ENCODE data around the gene AMDHD2. TPM values are rescaled to one million over a fixed set of nuclear protein-coding genes. Genes with fewer than 3 reads are reported as not detected.

The AMDHD2 gene
- total RNA-seq, 2 experiments from 2014 or later = 34.6 to 35.4 TPM

DNA sequence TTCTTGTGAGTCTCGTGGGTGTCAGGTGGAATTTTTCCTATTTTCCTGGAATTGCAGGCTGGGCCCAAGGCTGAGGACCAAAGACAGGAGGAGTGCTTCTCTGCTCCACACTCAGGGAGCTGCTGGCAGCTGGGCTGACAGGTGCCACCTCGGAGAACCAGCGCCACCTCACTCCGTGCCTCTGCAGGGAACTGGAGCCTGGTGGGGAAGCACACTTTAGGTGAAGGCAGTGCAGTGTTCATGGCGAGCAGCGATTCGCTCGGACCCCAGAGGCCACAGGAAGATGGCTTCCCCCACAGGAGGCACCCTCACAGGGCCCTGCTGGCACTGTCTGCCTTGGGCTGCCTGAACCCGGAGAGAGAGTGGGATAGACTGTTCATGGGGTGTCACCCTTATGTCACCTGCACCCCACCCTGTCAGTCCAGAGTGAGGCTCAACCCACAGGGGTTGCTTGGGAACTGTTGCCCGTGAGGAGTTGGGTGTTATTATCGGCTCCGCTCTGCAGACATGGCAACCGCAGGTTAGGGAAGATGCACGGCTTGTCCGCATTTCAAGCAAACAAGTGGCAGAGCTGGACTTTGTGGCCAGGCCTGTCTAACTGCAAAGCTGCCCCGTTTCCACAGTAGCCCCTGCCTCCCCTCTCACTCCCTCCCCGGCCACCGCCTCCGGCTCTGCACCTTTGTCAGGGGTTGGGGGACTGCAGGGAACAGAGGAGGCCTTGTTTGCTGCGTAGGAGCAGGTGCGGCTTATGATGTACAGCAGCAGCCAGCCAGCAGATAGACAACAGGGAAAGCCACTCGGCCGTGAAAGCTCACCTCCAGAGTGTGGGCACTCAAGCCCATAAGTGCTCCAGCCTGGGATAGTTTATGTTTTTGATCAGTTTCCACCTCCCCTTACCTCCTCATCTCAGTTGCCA, 29.7 kb upstream of the AMDHD2 start:
- no peaks in the 10 kb centered on the region for H3K27me3 Mint-ChIP-seq
- H3K36me3 Mint-ChIP-seq = peaks cover 3% of the 10 kb centered on the region
- DNase-seq = no peak
- H3K4me3 Mint-ChIP-seq = no peak overlapping the region
- H3K9me3 Mint-ChIP-seq = no peaks in the 10 kb centered on the region
- H3K27ac Mint-ChIP-seq = no peak overlapping the region
- peaks cover 14% of the 10 kb centered on the region for H3K4me1 Mint-ChIP-seq

- Mint-ChIP-seq H3K27ac (no peak overlapping the region), H3K36me3 (no peaks in the 10 kb centered on the region), H3K4me1 (peaks cover 3% of the 10 kb centered on the region), H3K9me3 (no peaks in the 10 kb centered on the region), H3K4me3 (no peak overlapping the region), H3K27me3 (no peaks in the 10 kb centered on the region)
- DNase-seq = no peak
Measured at GRCh38 chr16:2492292-2492691, 27.9 kb upstream of the AMDHD2 start.

DNA sequence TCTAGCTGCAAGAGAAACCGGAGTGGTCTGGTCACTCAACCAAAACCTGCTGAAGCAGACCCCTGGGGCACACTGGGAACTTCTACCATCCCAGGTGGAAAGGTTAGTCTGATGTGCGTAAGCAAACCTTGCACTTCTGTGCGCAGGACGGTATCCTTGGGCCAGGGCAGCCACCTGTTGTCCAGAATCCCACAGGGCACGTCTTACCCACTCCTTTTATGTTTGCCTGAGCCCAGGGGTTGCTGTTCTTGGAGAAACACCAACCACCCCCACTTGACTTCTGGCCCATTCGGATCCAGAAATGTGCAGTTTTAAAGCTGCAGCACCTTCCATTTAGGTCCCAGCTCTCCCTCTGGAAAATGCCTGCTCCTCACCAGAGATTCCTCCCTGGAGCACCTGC, 26.6 kb upstream of the AMDHD2 start:
- DNase-seq = no peak
- Mint-ChIP-seq H3K9me3 (no peaks in the 10 kb centered on the region), H3K27ac (no peak overlapping the region), H3K4me1 (no peaks in the 10 kb centered on the region), H3K4me3 (no peak overlapping the region), H3K27me3 (no peaks in the 10 kb centered on the region), H3K36me3 (peaks cover 4% of the 10 kb centered on the region)

GRCh38 chr16:2494616-2495015, 25.6 kb upstream of the AMDHD2 start:
- H3K27me3 Mint-ChIP-seq = no peaks in the 10 kb centered on the region
- H3K36me3 Mint-ChIP-seq = peaks cover 4% of the 10 kb centered on the region
- no peak overlapping the region for H3K4me3 Mint-ChIP-seq
- H3K27ac Mint-ChIP-seq = no peak overlapping the region
- no peaks in the 10 kb centered on the region for H3K4me1 Mint-ChIP-seq
- no peaks in the 10 kb centered on the region for H3K9me3 Mint-ChIP-seq
- DNase-seq = no peak

- Mint-ChIP-seq H3K4me1 (no peaks in the 10 kb centered on the region), H3K36me3 (peaks cover 4% of the 10 kb centered on the region), H3K4me3 (no peak overlapping the region), H3K27me3 (no peaks in the 10 kb centered on the region), H3K9me3 (no peaks in the 10 kb centered on the region), H3K27ac (no peak overlapping the region)
- no peak for DNase-seq
Measured at GRCh38 chr16:2495041-2495440, 25.1 kb upstream of the AMDHD2 start.

DNA sequence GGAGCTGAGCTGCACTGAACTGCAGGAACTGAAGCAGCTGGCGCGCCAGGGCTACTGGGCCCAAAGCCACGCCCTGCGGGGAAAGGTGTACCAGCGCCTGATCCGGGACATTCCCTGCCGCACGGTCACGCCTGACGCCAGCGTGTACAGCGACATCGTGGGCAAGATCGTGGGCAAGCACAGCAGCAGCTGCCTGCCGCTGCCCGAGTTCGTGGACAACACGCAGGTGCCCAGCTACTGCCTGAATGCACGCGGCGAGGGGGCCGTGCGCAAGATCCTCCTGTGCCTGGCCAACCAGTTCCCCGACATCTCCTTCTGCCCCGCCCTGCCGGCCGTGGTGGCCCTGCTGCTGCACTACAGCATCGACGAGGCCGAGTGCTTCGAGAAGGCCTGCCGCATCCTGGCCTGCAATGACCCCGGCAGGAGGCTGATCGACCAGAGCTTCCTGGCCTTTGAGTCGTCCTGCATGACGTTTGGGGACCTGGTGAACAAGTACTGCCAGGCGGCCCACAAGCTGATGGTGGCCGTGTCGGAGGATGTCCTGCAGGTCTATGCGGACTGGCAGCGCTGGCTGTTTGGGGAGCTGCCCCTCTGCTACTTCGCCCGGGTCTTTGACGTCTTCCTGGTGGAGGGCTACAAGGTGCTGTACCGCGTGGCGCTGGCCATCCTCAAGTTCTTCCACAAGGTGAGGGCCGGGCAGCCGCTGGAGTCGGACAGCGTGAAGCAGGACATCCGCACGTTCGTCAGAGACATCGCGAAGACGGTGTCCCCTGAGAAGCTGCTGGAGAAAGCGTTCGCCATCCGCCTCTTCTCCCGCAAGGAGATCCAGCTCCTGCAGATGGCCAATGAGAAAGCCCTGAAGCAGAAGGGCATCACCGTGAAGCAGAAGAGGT, 23.7 kb upstream of the AMDHD2 start:
- no peaks in the 10 kb centered on the region for H3K4me1 Mint-ChIP-seq
- no peak overlapping the region for H3K27ac Mint-ChIP-seq
- H3K4me3 Mint-ChIP-seq = no peak overlapping the region
- DNase-seq = no peak
- peaks cover 4% of the 10 kb centered on the region for H3K36me3 Mint-ChIP-seq
- no peaks in the 10 kb centered on the region for H3K27me3 Mint-ChIP-seq
- no peaks in the 10 kb centered on the region for H3K9me3 Mint-ChIP-seq

DNA sequence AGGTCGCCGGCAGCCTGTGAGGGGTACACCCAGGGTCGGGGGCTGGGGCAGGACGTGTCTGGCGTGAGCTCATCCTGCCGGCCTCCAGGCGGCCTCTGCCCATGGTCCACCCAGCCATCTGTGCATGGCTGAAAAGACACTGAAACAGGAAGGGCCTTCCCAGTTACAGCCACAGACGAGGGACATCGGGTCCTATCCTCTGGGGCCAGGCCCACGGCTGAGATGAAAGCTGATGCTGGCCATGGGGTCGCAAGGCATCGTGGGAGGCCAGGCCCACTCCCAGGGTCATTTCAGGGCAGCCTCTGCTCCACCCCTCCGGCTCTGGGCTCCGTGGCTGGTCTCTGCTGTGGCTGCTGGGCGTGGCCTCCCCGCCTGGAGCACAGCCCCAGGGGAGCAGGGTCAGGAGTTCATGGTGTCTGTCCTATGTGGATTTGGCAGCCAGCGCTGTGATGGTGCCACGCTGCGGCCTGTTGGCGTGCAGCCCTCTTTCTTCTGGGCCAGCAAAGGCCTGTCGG, 23.0 kb upstream of the AMDHD2 start:
- H3K36me3 Mint-ChIP-seq = peaks cover 4% of the 10 kb centered on the region
- H3K4me1 Mint-ChIP-seq = no peaks in the 10 kb centered on the region
- no peak overlapping the region for H3K27ac Mint-ChIP-seq
- no peak overlapping the region for H3K4me3 Mint-ChIP-seq
- H3K27me3 Mint-ChIP-seq = no peaks in the 10 kb centered on the region
- no peak for DNase-seq
- no peaks in the 10 kb centered on the region for H3K9me3 Mint-ChIP-seq

- Mint-ChIP-seq H3K4me3 (no peak overlapping the region), H3K9me3 (no peaks in the 10 kb centered on the region), H3K4me1 (no peaks in the 10 kb centered on the region), H3K36me3 (peaks cover 4% of the 10 kb centered on the region), H3K27ac (no peak overlapping the region), H3K27me3 (no peaks in the 10 kb centered on the region)
- no peak for DNase-seq
Measured at GRCh38 chr16:2497695-2498484, 22.3 kb upstream of the AMDHD2 start.

DNA sequence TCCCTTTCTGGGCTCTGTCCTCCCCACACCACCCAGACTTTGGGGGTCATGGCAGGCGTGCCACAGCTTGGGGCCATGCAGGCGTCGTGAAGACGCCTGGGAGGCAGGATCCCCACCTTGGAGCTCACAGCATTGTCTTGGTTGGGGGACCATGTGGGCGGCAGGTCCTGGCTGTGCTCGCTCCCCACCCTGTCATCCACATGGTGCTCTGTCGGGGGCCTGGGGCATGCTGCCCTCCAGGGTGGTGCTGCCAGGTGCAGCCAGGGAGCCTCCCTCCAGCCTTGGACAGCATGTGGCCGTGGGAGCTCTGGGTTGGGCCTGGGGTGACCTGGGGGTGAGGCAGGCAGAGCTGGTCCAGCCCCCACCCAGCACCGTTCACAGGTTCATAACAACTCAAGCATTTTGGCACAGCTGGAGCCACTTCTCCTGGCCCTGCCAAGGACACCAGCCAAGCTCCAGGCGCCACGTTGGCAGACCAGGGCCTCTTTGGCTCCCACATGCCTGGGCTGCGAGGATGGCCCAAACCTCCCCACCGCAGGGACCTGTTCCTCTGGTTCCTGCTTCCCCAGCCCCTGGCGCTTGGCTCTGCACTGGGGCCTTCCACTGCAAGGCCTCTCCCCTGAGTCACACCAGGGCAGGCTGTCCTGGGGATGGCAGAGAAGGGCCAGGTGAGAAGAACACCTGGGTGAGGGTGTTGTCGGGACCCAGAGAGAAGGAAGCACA, 21.5 kb upstream of the AMDHD2 start:
- Mint-ChIP-seq H3K36me3 (peaks cover 4% of the 10 kb centered on the region), H3K9me3 (no peaks in the 10 kb centered on the region), H3K4me3 (no peak overlapping the region), H3K4me1 (no peaks in the 10 kb centered on the region), H3K27me3 (no peaks in the 10 kb centered on the region), H3K27ac (no peak overlapping the region)
- DNase-seq = no peak

DNA sequence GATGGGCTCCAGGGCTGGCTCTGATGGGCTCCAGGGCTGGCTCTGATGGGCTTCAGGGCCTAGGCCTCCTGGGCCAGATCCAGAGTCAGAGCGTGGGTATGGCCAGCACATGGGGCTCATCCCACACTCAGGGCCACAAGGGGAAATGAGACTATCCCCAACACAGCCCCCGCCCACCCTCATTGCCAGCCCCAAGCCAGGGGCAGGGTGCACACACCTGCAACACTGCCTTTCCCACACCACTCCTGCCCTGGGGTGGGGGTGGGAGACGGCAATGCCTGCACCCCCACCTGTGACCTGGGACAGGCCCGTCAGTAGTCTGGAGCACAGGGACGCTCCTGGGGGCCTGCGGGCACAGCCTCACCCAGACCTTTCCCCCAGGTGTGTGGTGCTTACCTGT, 20.7 kb upstream of the AMDHD2 start:
- no peak for DNase-seq
- peaks cover 4% of the 10 kb centered on the region for H3K36me3 Mint-ChIP-seq
- no peaks in the 10 kb centered on the region for H3K4me1 Mint-ChIP-seq
- H3K4me3 Mint-ChIP-seq = no peak overlapping the region
- H3K9me3 Mint-ChIP-seq = no peaks in the 10 kb centered on the region
- no peaks in the 10 kb centered on the region for H3K27me3 Mint-ChIP-seq
- no peak overlapping the region for H3K27ac Mint-ChIP-seq

- Mint-ChIP-seq H3K4me1 (no peaks in the 10 kb centered on the region), H3K27me3 (no peaks in the 10 kb centered on the region), H3K4me3 (no peak overlapping the region), H3K27ac (no peak overlapping the region), H3K9me3 (no peaks in the 10 kb centered on the region), H3K36me3 (peaks cover 4% of the 10 kb centered on the region)
- DNase-seq = no peak
Measured at GRCh38 chr16:2499890-2500429, 20.2 kb upstream of the AMDHD2 start.

DNA sequence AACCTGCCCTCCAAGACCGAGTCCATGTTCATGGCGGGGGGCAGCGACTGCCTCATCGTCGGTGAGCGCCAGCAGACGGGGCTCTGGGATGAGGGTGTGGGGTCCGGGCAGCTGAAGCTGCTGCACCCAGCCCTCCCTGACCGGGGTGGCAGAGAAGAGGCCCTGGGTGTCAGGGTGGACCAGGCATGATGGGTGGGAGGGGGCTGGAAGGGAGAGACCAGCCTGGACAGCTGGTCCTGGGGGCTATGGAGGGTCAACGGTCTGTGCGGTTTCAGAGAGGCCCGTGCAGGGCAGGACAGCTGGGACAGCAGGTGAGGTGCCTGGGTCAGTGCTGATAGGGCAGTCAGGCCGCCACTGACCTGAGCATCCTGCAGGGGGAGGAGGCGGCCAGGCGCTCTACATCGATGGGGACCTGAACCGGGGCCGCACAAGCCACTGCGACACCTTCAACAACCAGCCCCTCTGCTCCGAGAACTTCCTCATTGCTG, 19.7 kb upstream of the AMDHD2 start:
- Mint-ChIP-seq H3K36me3 (peaks cover 4% of the 10 kb centered on the region), H3K27ac (no peak overlapping the region), H3K9me3 (no peaks in the 10 kb centered on the region), H3K4me3 (no peak overlapping the region), H3K27me3 (no peaks in the 10 kb centered on the region), H3K4me1 (no peaks in the 10 kb centered on the region)
- DNase-seq = no peak

DNA sequence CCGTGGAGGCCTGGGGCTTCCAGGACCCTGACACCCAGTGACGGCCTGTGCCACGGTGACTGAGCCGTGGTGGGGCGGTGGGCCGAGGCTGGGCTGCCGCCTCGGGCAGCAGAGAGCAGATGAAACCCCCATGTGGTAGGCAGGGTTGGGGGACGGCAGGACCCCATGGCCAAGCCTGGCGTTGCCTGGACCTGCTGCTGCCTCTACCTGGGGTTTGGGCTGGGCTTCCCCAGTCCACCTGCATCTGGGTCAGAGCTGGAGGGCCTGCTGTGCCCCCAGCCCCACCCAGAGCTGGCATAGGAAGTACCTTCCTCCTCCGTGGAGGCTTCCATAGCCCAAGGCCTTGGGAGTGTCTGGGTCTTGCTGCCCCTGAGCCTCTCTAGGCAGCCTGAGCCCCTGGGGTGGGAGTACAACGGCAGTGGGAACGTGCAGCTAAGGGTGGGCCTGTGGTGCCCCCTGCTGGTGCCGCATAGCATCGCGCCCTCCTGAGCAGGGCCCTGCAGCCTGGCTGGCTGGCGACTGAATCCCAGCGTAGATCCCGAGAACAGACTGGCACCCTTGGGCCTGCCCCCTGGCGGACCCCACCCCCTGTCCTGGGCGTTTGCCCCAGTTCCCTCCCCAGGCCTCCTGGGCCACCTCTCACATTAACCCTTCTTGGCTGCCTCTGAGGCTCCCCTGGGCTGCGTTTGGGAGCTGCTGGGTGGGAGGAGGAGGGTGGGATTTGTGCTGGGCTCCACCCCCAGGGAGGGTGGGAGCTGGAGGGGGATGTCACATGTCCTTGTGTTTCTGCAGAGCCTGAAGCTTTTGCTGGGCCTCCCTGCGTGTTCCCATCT, 19.0 kb upstream of the AMDHD2 start:
- no peaks in the 10 kb centered on the region for H3K27me3 Mint-ChIP-seq
- peaks cover 4% of the 10 kb centered on the region for H3K36me3 Mint-ChIP-seq
- no peaks in the 10 kb centered on the region for H3K9me3 Mint-ChIP-seq
- no peak overlapping the region for H3K27ac Mint-ChIP-seq
- DNase-seq = peak; percentile 81
- H3K4me3 Mint-ChIP-seq = no peak overlapping the region
- no peaks in the 10 kb centered on the region for H3K4me1 Mint-ChIP-seq

All from activated naive CD8-positive, alpha-beta T cell treated with anti-CD3 and anti-CD28 coated beads for 36 hours (primary cell).